Measurements from ENCODE around the gene ZNF747.

- TF ChIP-seq, protein P1, sequence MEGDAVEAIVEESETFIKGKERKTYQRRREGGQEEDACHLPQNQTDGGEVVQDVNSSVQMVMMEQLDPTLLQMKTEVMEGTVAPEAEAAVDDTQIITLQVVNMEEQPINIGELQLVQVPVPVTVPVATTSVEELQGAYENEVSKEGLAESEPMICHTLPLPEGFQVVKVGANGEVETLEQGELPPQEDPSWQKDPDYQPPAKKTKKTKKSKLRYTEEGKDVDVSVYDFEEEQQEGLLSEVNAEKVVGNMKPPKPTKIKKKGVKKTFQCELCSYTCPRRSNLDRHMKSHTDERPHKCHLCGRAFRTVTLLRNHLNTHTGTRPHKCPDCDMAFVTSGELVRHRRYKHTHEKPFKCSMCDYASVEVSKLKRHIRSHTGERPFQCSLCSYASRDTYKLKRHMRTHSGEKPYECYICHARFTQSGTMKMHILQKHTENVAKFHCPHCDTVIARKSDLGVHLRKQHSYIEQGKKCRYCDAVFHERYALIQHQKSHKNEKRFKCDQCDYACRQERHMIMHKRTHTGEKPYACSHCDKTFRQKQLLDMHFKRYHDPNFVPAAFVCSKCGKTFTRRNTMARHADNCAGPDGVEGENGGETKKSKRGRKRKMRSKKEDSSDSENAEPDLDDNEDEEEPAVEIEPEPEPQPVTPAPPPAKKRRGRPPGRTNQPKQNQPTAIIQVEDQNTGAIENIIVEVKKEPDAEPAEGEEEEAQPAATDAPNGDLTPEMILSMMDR (IDR thresholded peaks at IDR 0.05), result no peak
- TF ChIP-seq POLR2AphosphoS5 (IDR thresholded peaks at IDR 0.05; ENCODE audit: low read depth, low read length), result no peak
- TF ChIP-seq SIN3A (IDR thresholded peaks at IDR 0.05; ENCODE audit: borderline replicate concordance, insufficient read depth, low read depth, low read length), result no peak
Measured at GRCh38 chr16:30543067-30543466, 8.4 kb upstream of the ZNF747 start.
